Kidney (tissue), 14 donors: ENCODE results near the gene CHMP5. TPM values are rescaled to one million over a fixed set of nuclear protein-coding genes. Genes with fewer than 3 reads are reported as not detected.

ENCODE experiments used
- DNase-seq, 5 donors: peaks; one replicate each; pipeline ENCODE4 v3.0.0-alpha.2; 2013 to 2020
- FAIRE-seq: peaks from 2 replicates; lab custom pipeline; 2012; peaks lifted over from hg19 to GRCh38; lab: Jason Lieb, UNC
- H3K27ac ChIP-seq, 2 donors: one replicate each; pipeline ENCODE4 v1.7.0; 2013; ENCODE audit warnings: low read depth in 2 of 2, low read length in 2 of 2, inconsistent platforms in 1 of 2
- H3K27me3 ChIP-seq: one replicate; pipeline ENCODE4 v1.7.1; 2013; ENCODE audit warnings: low read length, inconsistent platforms; ENCODE audit not compliant: control insufficient read depth, insufficient read depth
- H3K36me3 ChIP-seq, 3 donors: one replicate each; pipeline versions ENCODE4 v1.7.0 to v1.7.1; 2013; ENCODE audit warnings: low read length in 3 of 3, control low read depth in 1 of 3, inconsistent platforms in 1 of 3; ENCODE audit not compliant: insufficient read depth in 3 of 3, control insufficient read depth in 2 of 3
- H3K4me1 ChIP-seq, 3 donors: one replicate each; pipeline versions ENCODE4 v1.7.0 to v1.7.1; 2013; ENCODE audit warnings: low read length in 3 of 3, inconsistent platforms in 1 of 3, low read depth in 1 of 3; ENCODE audit not compliant: control insufficient read depth in 2 of 3, insufficient read depth in 2 of 3
- H3K4me3 ChIP-seq, 3 donors: one replicate each; pipeline versions ENCODE4 v1.7.0 to v1.8.1; 2013; ENCODE audit warnings: low read length in 3 of 3, control low read depth in 1 of 3, inconsistent platforms in 1 of 3
- H3K9ac ChIP-seq, 3 donors: one replicate each; pipeline versions ENCODE4 v1.7.0 to v1.7.1; 2013; ENCODE audit warnings: low read length in 3 of 3, control low read depth in 1 of 3, inconsistent platforms in 1 of 3
- H3K9me3 ChIP-seq, 3 donors: one replicate each; pipeline versions ENCODE4 v1.7.0 to v1.7.1; 2013; ENCODE audit warnings: low read length in 3 of 3, control low read depth in 1 of 3, inconsistent platforms in 1 of 3; ENCODE audit not compliant: control insufficient read depth in 2 of 3, insufficient read depth in 1 of 3
- intact Hi-C: fragments of 100-400 bp; cut with DNase I; formaldehyde crosslinking; loops from one replicate; pipeline ENCODE4 v1.11.1; 2022
- polyA plus RNA-seq: library from polyadenylated mRNA; stranded (reverse); fragments of 350-450 nt; fragmentation: Illumina TruSeq; extraction: RNeasy Lipid Tissue Mini Kit (QIAGEN cat#74804); gene quantifications from one replicate; pipeline ENCODE4 v1.2.3, GENCODE V29; 2014; ENCODE audit warnings: low read depth, low replicate concordance; ENCODE audit not compliant: insufficient read depth
- total RNA-seq: library from RNA; stranded (reverse); fragmentation: NEBNext Ultra II Directional; extraction: Animal tissue kit (Norgen Biotek cat#: 25700); gene quantifications from one replicate; pipeline ENCODE4 v1.2.1, GENCODE V29; 2021
- TF ChIP-seq, protein P1 (sequence below): IDR thresholded peaks from 3 replicates; pipeline ENCODE4 v1.5.1; 2012; ENCODE audit warnings: mild to moderate bottlenecking, moderate library complexity, borderline replicate concordance; ENCODE audit not compliant: insufficient read depth; ENCODE audit errors: extremely low read depth
- donor health status: control.
- donor health status: control.
- donor health status: control.
- donor health status: control.
- donor health status: control.
- donor health status: DM: yes; HTN: yes; CAD: no.
- donor health status: Normal renal cell carcinoma (clear cell type).

CHMP5 gene
- total and polyA plus RNA-seq, 2 donors from 2014 or later: 65.2 to 100 TPM

DNA sequence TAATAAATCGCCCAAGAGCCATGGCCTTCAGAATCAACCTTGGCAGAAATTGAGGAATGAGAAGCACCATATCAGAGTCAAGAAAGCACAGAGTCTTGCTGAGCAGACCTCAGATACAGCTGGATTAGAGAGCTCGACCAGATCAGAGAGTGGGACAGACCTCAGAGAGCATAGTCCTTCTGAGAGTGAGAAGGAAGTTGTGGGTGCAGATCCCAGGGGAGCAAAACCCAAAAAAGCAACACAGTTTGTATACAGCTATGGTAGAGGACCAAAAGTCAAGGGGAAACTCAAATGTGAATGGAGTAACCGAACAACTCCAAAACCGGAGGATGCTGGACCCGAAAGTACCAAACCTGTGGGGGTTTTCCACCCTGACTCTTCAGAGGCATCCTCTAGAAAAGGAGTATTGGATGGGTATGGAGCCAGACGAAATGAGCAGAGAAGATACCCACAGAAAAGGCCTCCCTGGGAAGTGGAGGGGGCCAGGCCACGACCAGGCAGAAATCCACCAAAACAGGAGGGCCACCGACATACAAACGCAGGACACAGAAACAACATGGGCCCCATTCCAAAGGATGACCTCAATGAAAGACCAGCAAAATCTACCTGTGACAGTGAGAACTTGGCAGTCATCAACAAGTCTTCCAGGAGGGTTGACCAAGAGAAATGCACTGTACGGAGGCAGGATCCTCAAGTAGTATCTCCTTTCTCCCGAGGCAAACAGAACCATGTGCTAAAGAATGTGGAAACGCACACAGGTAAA lies 30.0 kb downstream of the CHMP5 start:
- H3K27me3 ChIP-seq: no peaks in the 10 kb centered on the region
- peaks cover 9 to 39% (median 27%) of the 10 kb centered on the region in 3 donors for H3K36me3 ChIP-seq
- TF ChIP-seq, protein P1, sequence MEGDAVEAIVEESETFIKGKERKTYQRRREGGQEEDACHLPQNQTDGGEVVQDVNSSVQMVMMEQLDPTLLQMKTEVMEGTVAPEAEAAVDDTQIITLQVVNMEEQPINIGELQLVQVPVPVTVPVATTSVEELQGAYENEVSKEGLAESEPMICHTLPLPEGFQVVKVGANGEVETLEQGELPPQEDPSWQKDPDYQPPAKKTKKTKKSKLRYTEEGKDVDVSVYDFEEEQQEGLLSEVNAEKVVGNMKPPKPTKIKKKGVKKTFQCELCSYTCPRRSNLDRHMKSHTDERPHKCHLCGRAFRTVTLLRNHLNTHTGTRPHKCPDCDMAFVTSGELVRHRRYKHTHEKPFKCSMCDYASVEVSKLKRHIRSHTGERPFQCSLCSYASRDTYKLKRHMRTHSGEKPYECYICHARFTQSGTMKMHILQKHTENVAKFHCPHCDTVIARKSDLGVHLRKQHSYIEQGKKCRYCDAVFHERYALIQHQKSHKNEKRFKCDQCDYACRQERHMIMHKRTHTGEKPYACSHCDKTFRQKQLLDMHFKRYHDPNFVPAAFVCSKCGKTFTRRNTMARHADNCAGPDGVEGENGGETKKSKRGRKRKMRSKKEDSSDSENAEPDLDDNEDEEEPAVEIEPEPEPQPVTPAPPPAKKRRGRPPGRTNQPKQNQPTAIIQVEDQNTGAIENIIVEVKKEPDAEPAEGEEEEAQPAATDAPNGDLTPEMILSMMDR: no peak
- no peak overlapping the region for H3K27ac ChIP-seq
- no peak overlapping the region for H3K9ac ChIP-seq
- FAIRE-seq (no peak), DNase-seq (no peak)
- no peaks in the 10 kb centered on the region for H3K9me3 ChIP-seq
- H3K4me1 ChIP-seq: peaks cover 0 to 26% (median 24%) of the 10 kb centered on the region in 3 donors
- intact Hi-C loops: no loop called here
- no peak overlapping the region for H3K4me3 ChIP-seq

DNA sequence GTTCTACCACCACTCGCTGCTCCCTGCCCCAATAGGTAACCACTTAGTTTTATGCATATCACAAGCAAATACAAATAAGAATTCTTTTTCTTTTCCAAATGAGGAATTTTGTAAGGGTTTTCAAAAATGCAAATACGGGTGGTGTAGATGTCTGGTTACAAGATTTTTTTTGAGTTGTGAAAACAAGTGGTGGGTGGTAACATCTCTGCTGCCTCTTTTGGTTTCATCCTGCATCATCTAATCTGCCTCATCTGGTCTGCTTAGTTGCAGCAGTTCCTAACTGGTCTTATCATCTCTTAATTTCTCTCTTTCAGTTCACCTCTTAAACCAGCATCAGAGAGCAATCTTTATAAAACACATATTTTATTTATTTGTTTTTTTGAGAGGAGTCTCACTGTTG lies 30.7 kb downstream of the CHMP5 start:
- Histone ChIP-seq H3K36me3 (peaks cover 9 to 39% (median 27%) of the 10 kb centered on the region in 3 donors), H3K4me3 (no peak overlapping the region), H3K9ac (no peak overlapping the region), H3K27ac (no peak overlapping the region), H3K4me1 (peaks cover 0 to 26% (median 24%) of the 10 kb centered on the region in 3 donors), H3K9me3 (no peaks in the 10 kb centered on the region), H3K27me3 (no peaks in the 10 kb centered on the region)
- TF ChIP-seq, protein P1: no peak
- intact Hi-C loops: no loop called here
- FAIRE-seq (no peak), DNase-seq (no peak)

DNA sequence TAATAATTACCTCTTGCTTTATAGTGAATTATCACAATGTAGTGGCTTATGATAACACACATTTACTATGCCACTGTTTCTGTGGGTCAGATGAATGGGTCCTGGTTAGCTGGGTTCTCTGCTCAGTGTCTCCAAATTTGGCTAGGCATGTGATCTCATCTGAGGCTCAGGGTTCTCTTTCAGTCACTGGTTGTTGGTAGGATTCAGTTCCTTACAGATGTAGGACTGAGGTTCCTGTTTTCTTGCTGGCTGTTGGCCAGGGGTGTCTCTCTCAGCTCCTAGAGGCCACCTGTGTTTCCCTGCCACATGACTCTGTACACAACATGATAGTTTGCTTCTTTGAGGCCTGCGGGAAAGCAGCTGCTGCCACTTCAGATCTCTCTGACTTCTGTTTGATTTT lies 32.6 kb downstream of the CHMP5 start:
- H3K9me3 ChIP-seq: no peaks in the 10 kb centered on the region
- no peak overlapping the region for H3K4me3 ChIP-seq
- FAIRE-seq (no peak), DNase-seq (peak in 1 of 5 donors; percentile 5)
- no peak overlapping the region for H3K9ac ChIP-seq
- no peak overlapping the region for H3K27ac ChIP-seq
- peaks cover 0 to 13% (median 12%) of the 10 kb centered on the region in 3 donors for H3K4me1 ChIP-seq
- TF ChIP-seq, protein P1: no peak
- H3K27me3 ChIP-seq: no peaks in the 10 kb centered on the region
- H3K36me3 ChIP-seq: peaks cover 11 to 46% (median 29%) of the 10 kb centered on the region in 3 donors
- intact Hi-C loops: no loop called here
